Prostate gland (tissue), 2 donors: ENCODE measurements around the gene MAPKAP1.

Source experiments
- CTCF ChIP-seq, 4 experiments: fragments of 200-600 bp in 2 of 4; fragments of 450-650 bp in 2 of 4; sonication (generic) in 2 of 4; IDR thresholded peaks; 1 replicate in 3 of 4; 2 replicates in 1 of 4; pipeline ENCODE4 v1.5.1; 2016 to 2019; ENCODE audit warnings: antibody characterized with exemption in 4 of 4, mild to moderate bottlenecking in 2 of 4, moderate library complexity in 2 of 4
- POLR2A ChIP-seq: fragments of 450-650 bp; IDR thresholded peaks from one replicate; pipeline ENCODE4 v1.6.1; 2016; ENCODE audit warnings: antibody characterized with exemption, mild to moderate bottlenecking
- POLR2AphosphoS5 ChIP-seq: sonication (generic); formaldehyde crosslinking; IDR thresholded peaks from one replicate; pipeline ENCODE4 v1.6.1; 2017; ENCODE audit warnings: antibody characterized with exemption

DNA sequence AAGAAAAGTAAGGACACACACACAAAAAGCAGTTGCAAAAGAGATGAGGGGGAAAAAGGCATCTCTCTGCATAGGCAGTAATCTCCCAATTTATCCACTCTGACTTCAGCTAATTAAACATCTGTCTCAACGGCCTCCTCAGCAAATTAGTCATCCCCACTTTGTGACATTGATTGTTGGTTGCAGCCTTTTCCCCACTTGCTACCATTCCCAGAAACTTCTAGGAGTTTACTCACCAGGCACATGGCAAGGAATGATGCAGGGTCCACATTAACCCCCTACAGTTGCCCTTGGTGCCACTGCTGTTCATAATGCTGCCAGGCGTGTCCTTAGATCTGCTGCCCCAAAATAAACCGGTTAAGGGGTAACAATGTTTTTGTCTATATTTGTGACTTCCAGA is 174.6 kb downstream of the MAPKAP1 start:
- TF ChIP-seq CTCF (IDR thresholded peaks at IDR 0.05) (no peak), POLR2A (no peak), POLR2AphosphoS5 (no peak)
